HepG2 (cell line): ENCODE results near the gene ARFGEF3. TPM values are rescaled to one million over a fixed set of nuclear protein-coding genes. Genes with fewer than 3 reads are reported as not detected.
A peak's percentile ranks its signal among the peaks of the same experiment; 100 is the strongest.

Experiments
- AHDC1 ChIP-seq: sonication (generic); formaldehyde crosslinking; IDR thresholded peaks from 2 replicates; pipeline ENCODE4 v1.5.1; 2020; ENCODE audit warnings: mild to moderate bottlenecking, missing genetic modification reagents, borderline replicate concordance
- CREB1 ChIP-seq, 2 experiments: fragments of 450-650 bp in 1 of 2; IDR thresholded peaks; 2 replicates each; pipeline ENCODE4 v1.6.1; 2016 to 2017; ENCODE audit warnings: control low read depth in 1 of 2, mild to moderate bottlenecking in 1 of 2, missing compliant biosample characterization in 1 of 2, missing genetic modification characterization in 1 of 2
- DDIT3 ChIP-seq: sonication (generic); formaldehyde crosslinking; IDR thresholded peaks from 2 replicates; pipeline ENCODE4 v1.4.0; 2020; ENCODE audit warnings: mild to moderate bottlenecking, missing genetic modification reagents
- DNMT1 ChIP-seq: sonication (generic); formaldehyde crosslinking; IDR thresholded peaks from 2 replicates; pipeline ENCODE4 v1.5.1; 2020; ENCODE audit warnings: mild to moderate bottlenecking, missing genetic modification reagents
- ELF3 ChIP-seq: IDR thresholded peaks from 2 replicates; pipeline ENCODE4 v1.6.1; 2016; ENCODE audit warnings: missing genetic modification reagents, missing compliant biosample characterization
- ESRRA ChIP-seq: sonication (generic); formaldehyde crosslinking; IDR thresholded peaks from 2 replicates; pipeline ENCODE4 v1.5.1; 2020; ENCODE audit warnings: mild to moderate bottlenecking, low read depth, missing genetic modification reagents
- FOXA1 ChIP-seq, 2 experiments: fragments of 450-650 bp in 1 of 2; sonication (generic) in 1 of 2; formaldehyde crosslinking in 1 of 2; IDR thresholded peaks; 2 replicates each; pipeline versions ENCODE4 v1.4.0 to v1.6.1; 2016 to 2020; ENCODE audit warnings: missing genetic modification reagents in 1 of 2
- GTF2F1 ChIP-seq: fragments of 150-350 bp; IDR thresholded peaks from 2 replicates; pipeline ENCODE4 v1.6.1; 2014; ENCODE audit warnings: low read length
- HDAC2 ChIP-seq: sonication (generic); formaldehyde crosslinking; IDR thresholded peaks from 2 replicates; pipeline ENCODE4 v1.4.0; 2020; ENCODE audit warnings: missing genetic modification reagents
- IRF2 ChIP-seq: IDR thresholded peaks from 2 replicates; pipeline ENCODE4 v1.6.1; 2018; ENCODE audit warnings: missing genetic modification reagents, missing compliant biosample characterization
- KDM6A ChIP-seq: IDR thresholded peaks from 2 replicates; pipeline ENCODE4 v1.6.1; 2016; ENCODE audit warnings: low read depth
- MEF2D ChIP-seq: sonication (generic); formaldehyde crosslinking; IDR thresholded peaks from 2 replicates; pipeline ENCODE4 v1.5.1; 2020; ENCODE audit warnings: mild to moderate bottlenecking, missing genetic modification reagents
- MNT ChIP-seq: fragments of 450-650 bp; IDR thresholded peaks from 2 replicates; pipeline ENCODE4 v1.6.1; 2016
- NCOA2 ChIP-seq: sonication (generic); formaldehyde crosslinking; IDR thresholded peaks from 2 replicates; pipeline ENCODE4 v1.8.0; 2022; ENCODE audit warnings: inconsistent platforms
- NFIC ChIP-seq: IDR thresholded peaks from 2 replicates; pipeline ENCODE4 v1.6.1; 2012; ENCODE audit warnings: mild to moderate bottlenecking, low read length, inconsistent platforms
- NR2F6 ChIP-seq, 2 experiments: IDR thresholded peaks; 2 replicates each; pipeline ENCODE4 v1.6.1; 2016; ENCODE audit warnings: antibody characterized with exemption in 1 of 2, mild to moderate bottlenecking in 1 of 2
- RARA ChIP-seq: IDR thresholded peaks from 2 replicates; pipeline ENCODE4 v1.6.1; 2016; ENCODE audit warnings: missing genetic modification reagents, missing compliant biosample characterization
- RCOR2 ChIP-seq: IDR thresholded peaks from 2 replicates; pipeline ENCODE4 v1.6.1; 2016; ENCODE audit warnings: missing biosample characterization, missing genetic modification reagents
- ZBTB3 ChIP-seq: sonication (generic); formaldehyde crosslinking; IDR thresholded peaks from 2 replicates; pipeline ENCODE4 v1.4.0; 2020; ENCODE audit warnings: low read depth, mild to moderate bottlenecking, moderate library complexity, missing genetic modification reagents, borderline replicate concordance
- ZNF335 ChIP-seq: sonication (generic); formaldehyde crosslinking; IDR thresholded peaks from 2 replicates; pipeline ENCODE4 v1.4.0; 2020; ENCODE audit warnings: missing genetic modification reagents
- polyA plus RNA-seq, 8 experiments: library from polyadenylated mRNA; depleted of rRNA in 3 of 8; stranded (reverse) in 7 of 8; unstranded in 1 of 8; fragments of >200 nt; fragmentation: Illumina TruSeq in 4 of 8; extraction: Trizol in 4 of 8; gene quantifications; 2 replicates each; pipeline versions ENCODE4 v1.2.1 to v1.2.3, GENCODE V29; 2011 to 2016; ENCODE audit warnings: low read depth in 4 of 8, missing spikeins in 1 of 8, mixed read lengths in 1 of 8; ENCODE audit not compliant: insufficient read depth in 1 of 8
- total RNA-seq, 5 experiments: library from RNA; depleted of rRNA; stranded (reverse); fragments of >200 nt; fragmentation: Illumina TruSeq; extraction: Trizol; gene quantifications; 2 replicates each; pipeline ENCODE4 v1.2.3, GENCODE V29; 2016; ENCODE audit warnings: low read depth in 1 of 5
- TF ChIP-seq, protein P1 (sequence below): sonication (generic); IDR thresholded peaks from 2 replicates; pipeline ENCODE4 v1.6.1; 2016; ENCODE audit warnings: low read depth, borderline replicate concordance

Gene ARFGEF3
- total and polyA plus RNA-seq, 2 of the 13 experiments (the other 11 are each of a cell fraction or from before 2014, with no cell fraction given): 0.60 to 2.6 TPM

- peak; percentile 81; the same call in 1 of the 2 replicates for TF ChIP-seq AHDC1
- peak; percentile 58 for TF ChIP-seq RCOR2
- TF ChIP-seq, protein P1, sequence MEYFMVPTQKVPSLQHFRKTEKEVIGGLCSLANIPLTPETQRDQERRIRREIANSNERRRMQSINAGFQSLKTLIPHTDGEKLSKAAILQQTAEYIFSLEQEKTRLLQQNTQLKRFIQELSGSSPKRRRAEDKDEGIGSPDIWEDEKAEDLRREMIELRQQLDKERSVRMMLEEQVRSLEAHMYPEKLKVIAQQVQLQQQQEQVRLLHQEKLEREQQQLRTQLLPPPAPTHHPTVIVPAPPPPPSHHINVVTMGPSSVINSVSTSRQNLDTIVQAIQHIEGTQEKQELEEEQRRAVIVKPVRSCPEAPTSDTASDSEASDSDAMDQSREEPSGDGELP: peak; percentile 13; the same call in 1 of the 2 replicates
- TF ChIP-seq HDAC2 (CRISPR knock-in tag): peak; percentile 56
- 0 out of 2 replicates have a peak, but pooled peaks have one; percentile 7 for TF ChIP-seq NR2F6 (IDR thresholded peaks at IDR 0.05)
- peak; percentile 32; the same call in 1 of the 2 replicates for TF ChIP-seq NR2F6 (CRISPR knock-in tag; IDR thresholded peaks at IDR 0.05)
- peak; percentile 77; the same call in 1 of the 2 replicates for TF ChIP-seq ESRRA (CRISPR knock-in tag)
- TF ChIP-seq MNT: no peak
- 0 out of 2 replicates have a peak, but pooled peaks have one; percentile 35 for TF ChIP-seq DDIT3 (CRISPR knock-in tag)
- TF ChIP-seq KDM6A: 0 out of 2 replicates have a peak, but pooled peaks have one; percentile 20
- TF ChIP-seq NFIC: peak; percentile 36; the same call in 1 of the 2 replicates
- TF ChIP-seq NCOA2: peak; percentile 49; the same call in 1 of the 2 replicates
- TF ChIP-seq FOXA1 (IDR thresholded peaks at IDR 0.05): no peak
- peak; percentile 80 for TF ChIP-seq FOXA1 (CRISPR knock-in tag; IDR thresholded peaks at IDR 0.05)
- TF ChIP-seq IRF2 (CRISPR knock-in tag): peak; percentile 48; the same call in 1 of the 2 replicates
- no peak for TF ChIP-seq ZNF335 (CRISPR knock-in tag)
- peak; percentile 79 for TF ChIP-seq RARA (CRISPR knock-in tag)
- TF ChIP-seq ZBTB3 (CRISPR knock-in tag): no peak
- no peak for TF ChIP-seq DNMT1 (CRISPR knock-in tag)
- no peak for TF ChIP-seq CREB1 (IDR thresholded peaks at IDR 0.05)
- TF ChIP-seq CREB1 (CRISPR knock-in tag; IDR thresholded peaks at IDR 0.05): 0 out of 2 replicates have a peak, but pooled peaks have one; percentile 23
- TF ChIP-seq ELF3 (CRISPR knock-in tag): peak; percentile 97
- TF ChIP-seq MEF2D (CRISPR knock-in tag): 0 out of 2 replicates have a peak, but pooled peaks have one; percentile 22
- TF ChIP-seq GTF2F1: no peak
These were observed 97.3 kb downstream of the ARFGEF3 start (continued) for GRCh38 chr6:138258991-138259390.
